Measurements from ENCODE around the gene TMEM63A. TPM values are rescaled to one million over a fixed set of nuclear protein-coding genes. Genes with fewer than 3 reads are reported as not detected.
A peak's percentile ranks its signal among the peaks of the same experiment; 100 is the strongest.

Gene TMEM63A
- total and polyA plus RNA-seq, 8 donors = 5.3 to 208 (median 84.5) TPM

DNA sequence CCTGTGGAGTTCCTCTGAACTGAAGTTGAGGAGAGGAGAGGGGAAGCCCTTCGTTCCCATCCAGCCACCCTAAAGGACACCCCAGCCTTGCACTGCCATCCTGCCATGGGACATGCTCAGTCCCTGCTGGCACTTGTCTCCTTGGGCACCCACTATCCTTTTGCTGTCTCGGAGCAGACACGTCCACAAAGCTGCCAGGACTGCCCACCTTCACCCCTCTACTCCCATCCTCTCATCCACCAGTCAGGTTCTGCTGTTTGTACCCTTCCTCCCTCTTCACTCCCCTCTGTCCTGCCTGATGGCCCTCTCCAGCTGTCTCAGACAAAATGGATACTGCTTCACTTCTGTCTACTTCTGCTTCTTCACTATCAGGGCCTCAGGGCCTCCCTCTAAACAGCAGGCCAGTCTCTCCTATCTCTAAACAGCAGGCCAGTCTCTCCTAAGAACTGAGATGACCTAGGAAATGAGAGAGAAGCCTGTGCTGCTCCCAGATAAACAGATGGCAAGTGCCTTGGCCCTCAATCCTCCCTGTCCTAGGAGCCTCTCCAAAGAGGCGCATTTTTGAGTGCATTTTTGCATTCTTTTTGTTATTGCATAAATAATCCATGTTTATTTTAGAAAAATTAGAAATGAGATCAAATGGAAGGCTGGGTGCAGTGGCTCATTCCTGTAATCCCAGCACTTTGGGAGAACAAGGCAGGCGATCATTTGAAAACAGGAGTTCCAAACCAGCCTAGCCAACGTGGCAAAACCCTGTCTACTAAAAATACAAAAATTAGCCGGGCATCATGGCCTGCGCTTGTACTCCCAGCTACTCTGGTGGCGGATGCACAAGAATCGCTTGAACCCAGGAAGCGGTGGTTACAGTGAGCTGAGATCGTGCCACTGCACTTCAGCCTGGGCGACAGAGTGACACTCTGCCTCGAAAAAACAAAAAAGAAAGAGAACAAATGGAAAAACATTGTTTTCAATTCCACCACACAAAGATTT, 46.3 kb upstream of the TMEM63A start:
- no peak overlapping the region for H3K4me3 ChIP-seq
- DNase-seq = no peak
- no peaks in the 10 kb centered on the region for H3K27me3 ChIP-seq
- H3K4me1 ChIP-seq = peaks cover 0 to 11% (median 9%) of the 10 kb centered on the region in 4 donors
- no peaks in the 10 kb centered on the region for H3K36me3 ChIP-seq
- WGBS, 5 donors = 79 to 91% (median 84%) methylated on average over 14 of the region's 14 CpGs
- no peak overlapping the region for H3K27ac ChIP-seq
- intact Hi-C loops (cut with DNase I; ENCODE audit: low total_unique reads) = no loop called here
- no peaks in the 10 kb centered on the region for H3K9me3 ChIP-seq
- TF ChIP-seq POLR2AphosphoS5 (IDR thresholded peaks at IDR 0.05) (no peak), EP300 (IDR thresholded peaks at IDR 0.05) (no peak), CTCF (IDR thresholded peaks at IDR 0.05) (no peak), POLR2A (IDR thresholded peaks at IDR 0.05) (no peak)

DNA sequence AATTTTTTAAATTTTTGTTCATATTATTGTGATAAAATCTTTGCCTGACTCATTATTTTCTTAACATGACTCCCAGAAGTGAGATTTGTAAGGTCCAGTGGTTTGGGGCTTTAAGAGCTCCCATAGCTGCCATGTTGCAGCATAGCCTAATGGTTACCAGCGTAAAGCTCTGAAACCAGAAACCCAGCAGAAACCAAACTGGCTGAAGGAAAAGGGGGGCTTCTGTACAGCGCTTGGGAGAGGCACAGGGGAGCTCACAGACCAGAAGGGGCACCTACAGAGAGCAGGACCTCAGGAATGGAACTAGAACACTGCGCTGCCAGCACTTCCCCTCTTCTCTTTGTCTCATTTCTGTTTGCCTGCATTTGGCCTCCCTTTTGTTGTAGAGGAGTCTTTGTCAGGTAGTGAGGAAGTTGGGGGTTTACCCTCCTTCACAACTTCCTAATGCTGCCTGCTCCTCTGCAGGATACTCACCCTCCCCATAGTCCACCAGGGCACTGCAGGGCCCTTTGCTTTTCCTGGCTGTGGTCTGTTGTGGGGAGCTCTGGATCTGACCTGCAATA, 44.5 kb upstream of the TMEM63A start:
- H3K36me3 ChIP-seq = peaks cover 3 to 8% (median 6%) of the 10 kb centered on the region in 4 donors
- WGBS, 5 donors = 83 to 94% (median 91%) methylated on average over 3 of the region's 3 CpGs
- no peak overlapping the region for H3K27ac ChIP-seq
- no peak overlapping the region for H3K4me3 ChIP-seq
- peaks cover 12 to 28% (median 26%) of the 10 kb centered on the region in 4 donors for H3K4me1 ChIP-seq
- intact Hi-C loops (cut with DNase I; ENCODE audit: low total_unique reads) = no loop called here
- no peak for TF ChIP-seq POLR2A (IDR thresholded peaks at IDR 0.05)
- no peak for TF ChIP-seq EP300 (IDR thresholded peaks at IDR 0.05)
- no peak for TF ChIP-seq CTCF (IDR thresholded peaks at IDR 0.05)
- no peak for TF ChIP-seq POLR2AphosphoS5 (IDR thresholded peaks at IDR 0.05)
- DNase-seq = no peak
- no peaks in the 10 kb centered on the region for H3K9me3 ChIP-seq
- no peaks in the 10 kb centered on the region for H3K27me3 ChIP-seq

GRCh38 chr1:225923692-225924555, 41.7 kb upstream of the TMEM63A start, which contains the start of gene PYCR2:
Gene PYCR2 (minus strand): TSS chr1:225924250. CDS start chr1:225924110, 140 bp downstream.
- H3K9me3 ChIP-seq = no peaks in the 10 kb centered on the region
- no peaks in the 10 kb centered on the region for H3K27me3 ChIP-seq
- TF ChIP-seq EP300 (IDR thresholded peaks at IDR 0.05) (no peak), CTCF (IDR thresholded peaks at IDR 0.05) (no peak), POLR2A (IDR thresholded peaks at IDR 0.05) (peak in 2 of 4 donors; percentile 72 to 75), POLR2AphosphoS5 (IDR thresholded peaks at IDR 0.05) (peak; percentile 88 to 95 (median 89))
- H3K36me3 ChIP-seq = peaks cover 16 to 27% (median 23%) of the 10 kb centered on the region in 4 donors
- intact Hi-C loops (cut with DNase I; ENCODE audit: low total_unique reads) = no loop called here
- H3K4me3 ChIP-seq = peak within 1 kb of the TSS; percentile 69 to 93 (median 89)
- H3K4me1 ChIP-seq = peaks cover 20 to 52% (median 45%) of the 10 kb centered on the region in 4 donors
- DNase-seq = peak; percentile 96 to 98
- WGBS, 5 donors = 0 to 1% (median 0%) methylated on average over 14 to 78 of the region's 80 CpGs
- peak within 1 kb of the TSS; percentile 90 to 99 (median 91) for H3K27ac ChIP-seq

DNA sequence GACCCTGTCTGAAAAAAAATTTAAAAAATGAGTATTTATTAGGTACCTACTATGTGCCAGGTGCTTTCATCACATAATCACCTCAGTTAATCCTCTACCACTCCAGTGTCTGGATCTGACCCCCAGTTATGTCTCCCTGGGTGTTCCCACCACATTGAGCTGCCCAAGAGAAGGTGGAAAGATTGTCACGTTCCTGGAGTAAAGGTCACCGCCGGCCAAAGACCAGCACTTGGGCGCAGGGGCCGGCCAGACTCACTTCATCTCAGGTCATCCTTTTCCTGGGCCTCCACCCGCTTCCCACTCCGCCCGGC, 41.2 kb upstream of the TMEM63A start:
- no peaks in the 10 kb centered on the region for H3K9me3 ChIP-seq
- H3K36me3 ChIP-seq = peaks cover 16 to 33% (median 29%) of the 10 kb centered on the region in 4 donors

More for the DNA sequence above, 41.2 kb upstream of the TMEM63A start:
- peaks cover 20 to 52% (median 45%) of the 10 kb centered on the region in 4 donors for H3K4me1 ChIP-seq
- TF ChIP-seq EP300 (IDR thresholded peaks at IDR 0.05) (no peak), CTCF (IDR thresholded peaks at IDR 0.05) (no peak), POLR2AphosphoS5 (IDR thresholded peaks at IDR 0.05) (no peak), POLR2A (IDR thresholded peaks at IDR 0.05) (no peak)
- no peak for DNase-seq
- H3K4me3 ChIP-seq = peak overlapping the region; percentile 69 to 93 (median 89)
- H3K27me3 ChIP-seq = no peaks in the 10 kb centered on the region
- WGBS, 5 donors = 0 to 2% (median 0%) methylated on average over 7 to 8 of the region's 8 CpGs
- peak overlapping the region; percentile 90 to 99 (median 91) for H3K27ac ChIP-seq
- intact Hi-C loops (cut with DNase I; ENCODE audit: low total_unique reads) = no loop called here
